Measurements from ENCODE around the gene NAPG.

Gene NAPG

GRCh38 chr18:10526561-10526949 lies 728 bp downstream of the NAPG start:
- no peak for DNase-seq (ENCODE audit: low read depth in 1 of 2, low spot score in 1 of 2)
- TF ChIP-seq SPI1 (IDR thresholded peaks at IDR 0.05; ENCODE audit: borderline replicate concordance, low read depth) (no peak), GABPA (IDR thresholded peaks at IDR 0.05; ENCODE audit: low read depth) (no peak), POLR2AphosphoS5 (IDR thresholded peaks at IDR 0.05; ENCODE audit: low read depth) (no peak), CTCF (IDR thresholded peaks at IDR 0.05; ENCODE audit: insufficient read depth, low read length) (no peak)
- TF ChIP-seq, protein P1, sequence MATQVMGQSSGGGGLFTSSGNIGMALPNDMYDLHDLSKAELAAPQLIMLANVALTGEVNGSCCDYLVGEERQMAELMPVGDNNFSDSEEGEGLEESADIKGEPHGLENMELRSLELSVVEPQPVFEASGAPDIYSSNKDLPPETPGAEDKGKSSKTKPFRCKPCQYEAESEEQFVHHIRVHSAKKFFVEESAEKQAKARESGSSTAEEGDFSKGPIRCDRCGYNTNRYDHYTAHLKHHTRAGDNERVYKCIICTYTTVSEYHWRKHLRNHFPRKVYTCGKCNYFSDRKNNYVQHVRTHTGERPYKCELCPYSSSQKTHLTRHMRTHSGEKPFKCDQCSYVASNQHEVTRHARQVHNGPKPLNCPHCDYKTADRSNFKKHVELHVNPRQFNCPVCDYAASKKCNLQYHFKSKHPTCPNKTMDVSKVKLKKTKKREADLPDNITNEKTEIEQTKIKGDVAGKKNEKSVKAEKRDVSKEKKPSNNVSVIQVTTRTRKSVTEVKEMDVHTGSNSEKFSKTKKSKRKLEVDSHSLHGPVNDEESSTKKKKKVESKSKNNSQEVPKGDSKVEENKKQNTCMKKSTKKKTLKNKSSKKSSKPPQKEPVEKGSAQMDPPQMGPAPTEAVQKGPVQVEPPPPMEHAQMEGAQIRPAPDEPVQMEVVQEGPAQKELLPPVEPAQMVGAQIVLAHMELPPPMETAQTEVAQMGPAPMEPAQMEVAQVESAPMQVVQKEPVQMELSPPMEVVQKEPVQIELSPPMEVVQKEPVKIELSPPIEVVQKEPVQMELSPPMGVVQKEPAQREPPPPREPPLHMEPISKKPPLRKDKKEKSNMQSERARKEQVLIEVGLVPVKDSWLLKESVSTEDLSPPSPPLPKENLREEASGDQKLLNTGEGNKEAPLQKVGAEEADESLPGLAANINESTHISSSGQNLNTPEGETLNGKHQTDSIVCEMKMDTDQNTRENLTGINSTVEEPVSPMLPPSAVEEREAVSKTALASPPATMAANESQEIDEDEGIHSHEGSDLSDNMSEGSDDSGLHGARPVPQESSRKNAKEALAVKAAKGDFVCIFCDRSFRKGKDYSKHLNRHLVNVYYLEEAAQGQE (IDR thresholded peaks at IDR 0.05; ENCODE audit: insufficient replicate concordance, low read depth): no peak
- Histone ChIP-seq H3K4me3 (replicated peaks; ENCODE audit: insufficient read depth, low read length) (peak overlapping the region; percentile 69), H3K27me3 (ENCODE audit: insufficient read depth, poor library complexity, severe bottlenecking) (no peaks in the 10 kb centered on the region), H3K27ac (replicated peaks) (peak overlapping the region; percentile 74)

DNA sequence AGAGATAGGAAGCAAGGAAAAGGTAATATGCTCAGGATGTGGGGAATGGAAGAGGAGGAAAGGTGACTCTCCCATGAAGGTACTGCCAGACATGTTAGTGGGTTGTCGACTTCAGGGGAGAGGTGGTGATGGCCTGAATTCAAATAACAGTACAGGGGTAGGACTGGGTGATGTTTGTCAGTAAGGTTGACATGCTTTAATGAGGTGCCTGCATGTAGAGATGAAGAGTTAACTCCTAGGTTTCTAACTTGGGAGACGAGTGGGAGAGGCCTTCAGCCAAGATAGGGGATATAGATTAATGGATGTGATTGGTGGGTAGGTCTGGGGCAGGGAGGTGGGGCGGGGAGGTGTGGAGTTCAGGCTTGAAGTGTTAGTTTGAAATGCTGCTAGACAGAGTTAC lies 2.6 kb downstream of the NAPG start:
- no peak for TF ChIP-seq GABPA (IDR thresholded peaks at IDR 0.05; ENCODE audit: low read depth)
- TF ChIP-seq POLR2AphosphoS5 (IDR thresholded peaks at IDR 0.05; ENCODE audit: low read depth): no peak
- no peak for TF ChIP-seq SPI1 (IDR thresholded peaks at IDR 0.05; ENCODE audit: borderline replicate concordance, low read depth)
- TF ChIP-seq CTCF (IDR thresholded peaks at IDR 0.05; ENCODE audit: insufficient read depth, low read length): no peak
- TF ChIP-seq, protein P1 (IDR thresholded peaks at IDR 0.05; ENCODE audit: insufficient replicate concordance, low read depth): no peak
- no peak overlapping the region for H3K4me3 ChIP-seq (replicated peaks; ENCODE audit: insufficient read depth, low read length)
- H3K27me3 ChIP-seq (ENCODE audit: insufficient read depth, poor library complexity, severe bottlenecking): no peaks in the 10 kb centered on the region
- H3K27ac ChIP-seq (replicated peaks): no peak overlapping the region
- DNase-seq (ENCODE audit: low read depth in 1 of 2, low spot score in 1 of 2): no peak

DNA sequence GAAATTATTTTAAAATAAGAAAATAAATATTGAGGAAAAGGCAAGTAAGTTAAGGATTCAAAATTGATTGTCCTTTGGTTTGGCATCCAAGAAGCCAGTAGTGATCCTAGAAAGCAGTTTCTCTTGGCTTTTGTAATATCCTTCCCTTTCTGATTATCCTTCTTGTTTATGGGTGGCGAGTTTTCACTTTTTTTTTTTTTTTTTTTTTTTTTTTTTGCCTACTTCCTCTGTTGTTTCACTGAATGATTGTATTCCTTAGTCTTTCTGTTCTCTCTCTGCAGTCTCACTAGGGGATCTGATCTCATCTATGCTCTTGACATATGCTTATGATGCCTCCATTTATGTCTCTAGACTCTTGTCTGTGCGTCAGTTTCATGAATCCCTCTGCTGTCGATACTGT lies 4.2 kb downstream of the NAPG start:
- no peak overlapping the region for H3K4me3 ChIP-seq (replicated peaks; ENCODE audit: insufficient read depth, low read length)
- H3K27me3 ChIP-seq (ENCODE audit: insufficient read depth, poor library complexity, severe bottlenecking): no peaks in the 10 kb centered on the region
- H3K27ac ChIP-seq (replicated peaks): no peak overlapping the region
- TF ChIP-seq CTCF (IDR thresholded peaks at IDR 0.05; ENCODE audit: insufficient read depth, low read length): no peak
- TF ChIP-seq SPI1 (IDR thresholded peaks at IDR 0.05; ENCODE audit: borderline replicate concordance, low read depth): 0 out of 2 replicates have a peak, but pooled peaks have one; percentile 3
- DNase-seq (ENCODE audit: low read depth in 1 of 2, low spot score in 1 of 2): no peak

- no peaks in the 10 kb centered on the region for H3K27me3 ChIP-seq (ENCODE audit: insufficient read depth, poor library complexity, severe bottlenecking)
- no peak for DNase-seq (ENCODE audit: low read depth in 1 of 2, low spot score in 1 of 2)
- no peak overlapping the region for H3K4me3 ChIP-seq (replicated peaks; ENCODE audit: insufficient read depth, low read length)
- H3K27ac ChIP-seq (replicated peaks): no peak overlapping the region
- TF ChIP-seq POLR2AphosphoS5 (IDR thresholded peaks at IDR 0.05; ENCODE audit: low read depth) (no peak), CTCF (IDR thresholded peaks at IDR 0.05; ENCODE audit: insufficient read depth, low read length) (no peak), GABPA (IDR thresholded peaks at IDR 0.05; ENCODE audit: low read depth) (no peak), SPI1 (IDR thresholded peaks at IDR 0.05; ENCODE audit: borderline replicate concordance, low read depth) (no peak)
- TF ChIP-seq, protein P1 (IDR thresholded peaks at IDR 0.05; ENCODE audit: insufficient replicate concordance, low read depth): no peak
Measured at GRCh38 chr18:10530852-10531251, 5.0 kb downstream of the NAPG start.
